Measurements from ENCODE around the gene DBF4B.

DNA sequence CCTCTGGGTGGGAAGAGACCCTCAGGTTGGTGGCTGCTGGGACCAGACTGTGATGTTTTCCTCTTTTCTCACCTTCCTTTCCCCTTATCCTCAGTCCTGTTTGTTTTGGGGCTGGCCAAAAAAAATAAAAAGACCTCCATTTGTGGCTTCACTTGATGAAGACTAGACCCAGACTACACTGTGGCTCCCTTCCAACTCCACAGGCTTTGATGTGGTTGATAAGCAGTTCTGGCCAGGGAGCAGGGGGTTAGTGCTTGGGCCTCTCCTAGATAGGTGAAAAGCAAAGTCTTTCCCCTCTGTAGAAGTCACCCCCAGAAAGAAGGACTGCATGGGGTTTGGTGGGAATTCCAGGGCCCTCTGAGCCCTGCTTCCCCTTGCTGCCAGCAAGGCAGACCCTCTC, 39.1 kb downstream of the DBF4B start:
- TF ChIP-seq, protein P1, sequence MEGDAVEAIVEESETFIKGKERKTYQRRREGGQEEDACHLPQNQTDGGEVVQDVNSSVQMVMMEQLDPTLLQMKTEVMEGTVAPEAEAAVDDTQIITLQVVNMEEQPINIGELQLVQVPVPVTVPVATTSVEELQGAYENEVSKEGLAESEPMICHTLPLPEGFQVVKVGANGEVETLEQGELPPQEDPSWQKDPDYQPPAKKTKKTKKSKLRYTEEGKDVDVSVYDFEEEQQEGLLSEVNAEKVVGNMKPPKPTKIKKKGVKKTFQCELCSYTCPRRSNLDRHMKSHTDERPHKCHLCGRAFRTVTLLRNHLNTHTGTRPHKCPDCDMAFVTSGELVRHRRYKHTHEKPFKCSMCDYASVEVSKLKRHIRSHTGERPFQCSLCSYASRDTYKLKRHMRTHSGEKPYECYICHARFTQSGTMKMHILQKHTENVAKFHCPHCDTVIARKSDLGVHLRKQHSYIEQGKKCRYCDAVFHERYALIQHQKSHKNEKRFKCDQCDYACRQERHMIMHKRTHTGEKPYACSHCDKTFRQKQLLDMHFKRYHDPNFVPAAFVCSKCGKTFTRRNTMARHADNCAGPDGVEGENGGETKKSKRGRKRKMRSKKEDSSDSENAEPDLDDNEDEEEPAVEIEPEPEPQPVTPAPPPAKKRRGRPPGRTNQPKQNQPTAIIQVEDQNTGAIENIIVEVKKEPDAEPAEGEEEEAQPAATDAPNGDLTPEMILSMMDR (IDR thresholded peaks at IDR 0.05): no peak
- TF ChIP-seq POLR2A (IDR thresholded peaks at IDR 0.05): no peak

Measured in sigmoid colon (tissue), 3 donors.